Activated B cell treated with CpG ODN at 0.5 μM for 24 hours (primary cell): ENCODE results near the gene GADL1. TPM values are rescaled to one million over a fixed set of nuclear protein-coding genes. Genes with fewer than 3 reads are reported as not detected.

Experiments used
- ATAC-seq: fragments of 200-7000 bp; cut with Tn5 transposase; one replicate; pipeline ENCODE4 v1.10.0; 2021; ENCODE audit warnings: low read depth, mild to moderate bottlenecking, moderate library complexity
- CTCF ChIA-PET: fragments of 350-600 bp; sonication (Branson Sonifier 250); formaldehyde crosslinking; loops from one replicate; lab custom pipeline; 2021; ENCODE audit warnings: antibody characterized with exemption; lab: Charles Lee
- POLR2A ChIA-PET: fragments of 350-600 bp; sonication (Branson Sonifier 250); formaldehyde crosslinking; loops from one replicate; lab custom pipeline; 2021; ENCODE audit warnings: antibody characterized with exemption; lab: Charles Lee
- DNase-seq: peaks from one replicate; pipeline ENCODE4 v3.0.0; 2022
- H3K27ac Mint-ChIP-seq: one replicate; pipeline ENCODE4 v1.8.0; 2020; ENCODE audit warnings: mixed read lengths
- H3K27me3 Mint-ChIP-seq: one replicate; pipeline ENCODE4 v1.8.0; 2021; ENCODE audit warnings: mixed read lengths
- H3K36me3 Mint-ChIP-seq: one replicate; pipeline ENCODE4 v1.8.0; 2021; ENCODE audit warnings: low read depth, mixed read lengths
- H3K4me1 Mint-ChIP-seq: one replicate; pipeline ENCODE4 v1.8.0; 2021; ENCODE audit warnings: mixed read lengths
- H3K4me3 Mint-ChIP-seq: one replicate; pipeline ENCODE4 v1.8.0; 2020; ENCODE audit warnings: mild to moderate bottlenecking, mixed read lengths
- H3K9me3 Mint-ChIP-seq: one replicate; pipeline ENCODE4 v1.8.0; 2020; ENCODE audit warnings: mixed read lengths
- CTCF ChIP-seq: fragments of 200-600 bp; IDR thresholded peaks from one replicate; pipeline ENCODE4 v1.8.0; 2022; ENCODE audit warnings: antibody characterized with exemption, mild to moderate bottlenecking
- intact Hi-C: fragments of 100-400 bp; cut with micrococcal nuclease; formaldehyde crosslinking; loops from one replicate; pipeline ENCODE4 v1.15.1; 2024
- total RNA-seq: library from RNA; stranded (reverse); gene quantifications from 2 replicates; pipeline ENCODE4 v1.2.3, GENCODE V29; 2022

GADL1 gene
- total RNA-seq, 1 donor from 2014 or later = not detected

DNA sequence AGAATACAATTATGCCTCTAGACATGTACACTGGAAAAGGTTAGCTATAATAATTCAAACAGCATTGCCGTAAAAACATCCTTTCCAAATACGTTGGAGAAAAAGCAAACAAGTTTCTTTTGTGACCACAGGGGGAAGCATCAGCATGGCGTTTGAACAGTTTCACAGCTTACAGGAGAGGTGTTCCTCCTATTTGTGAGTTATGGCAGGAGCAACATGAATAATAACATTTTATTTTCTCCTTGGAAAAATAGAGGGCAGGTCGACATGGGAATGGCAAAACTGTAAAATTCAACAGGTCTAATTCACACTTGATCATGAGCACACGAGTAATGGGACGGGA lies 39.7 kb upstream of the GADL1 start:
- TF ChIP-seq CTCF = no peak
- DNase-seq (no peak), ATAC-seq (no peak)
- CTCF ChIA-PET = no interaction called here
- Mint-ChIP-seq H3K27ac (no peak overlapping the region), H3K36me3 (no peaks in the 10 kb centered on the region), H3K4me1 (peaks cover 3% of the 10 kb centered on the region), H3K9me3 (no peaks in the 10 kb centered on the region), H3K4me3 (no peak overlapping the region), H3K27me3 (no peaks in the 10 kb centered on the region)
- POLR2A ChIA-PET = no interaction called here
- intact Hi-C loops = no loop called here

DNA sequence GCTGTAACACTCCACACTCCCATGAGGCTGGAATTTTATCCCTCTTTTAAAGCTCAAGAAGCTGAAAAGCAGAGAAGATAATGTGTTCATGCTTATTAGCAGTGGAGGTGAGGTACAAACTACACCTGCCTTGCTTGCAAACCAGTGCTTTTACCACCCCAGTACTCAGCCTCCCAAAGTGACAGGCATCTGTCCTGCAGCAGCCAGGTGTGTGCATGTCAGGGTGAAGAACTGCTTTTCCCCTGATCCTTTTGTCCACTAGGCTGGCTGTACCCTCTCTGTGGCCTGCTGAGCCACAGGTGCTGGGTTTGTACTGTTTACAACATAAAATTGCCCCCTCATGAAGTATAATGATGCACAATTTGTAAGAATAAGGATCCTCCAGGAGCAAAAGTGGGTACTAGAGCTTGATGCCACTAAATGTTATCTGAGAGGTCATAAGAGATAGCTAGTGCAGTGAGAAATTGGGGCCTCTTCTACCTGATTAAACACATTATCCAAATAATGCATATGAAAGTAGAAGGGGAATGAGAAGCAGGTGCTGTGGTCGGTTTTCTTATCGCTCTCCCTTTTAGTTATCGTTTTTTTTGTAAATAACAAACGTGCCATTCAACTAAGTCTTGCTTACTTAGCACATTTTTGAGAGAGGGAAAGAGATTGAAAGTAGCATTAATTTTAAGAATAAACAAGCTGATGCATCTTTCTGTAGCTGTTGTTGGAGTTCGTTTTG lies 39.2 kb upstream of the GADL1 start:
- Mint-ChIP-seq H3K9me3 (no peaks in the 10 kb centered on the region), H3K27me3 (no peaks in the 10 kb centered on the region), H3K27ac (no peak overlapping the region), H3K4me3 (no peak overlapping the region), H3K4me1 (peaks cover 3% of the 10 kb centered on the region), H3K36me3 (no peaks in the 10 kb centered on the region)
- intact Hi-C loops = no loop called here
- TF ChIP-seq CTCF = no peak
- DNase-seq = no peak
- no peak for ATAC-seq
- ChIA-PET CTCF (no interaction called here), POLR2A (no interaction called here)

DNA sequence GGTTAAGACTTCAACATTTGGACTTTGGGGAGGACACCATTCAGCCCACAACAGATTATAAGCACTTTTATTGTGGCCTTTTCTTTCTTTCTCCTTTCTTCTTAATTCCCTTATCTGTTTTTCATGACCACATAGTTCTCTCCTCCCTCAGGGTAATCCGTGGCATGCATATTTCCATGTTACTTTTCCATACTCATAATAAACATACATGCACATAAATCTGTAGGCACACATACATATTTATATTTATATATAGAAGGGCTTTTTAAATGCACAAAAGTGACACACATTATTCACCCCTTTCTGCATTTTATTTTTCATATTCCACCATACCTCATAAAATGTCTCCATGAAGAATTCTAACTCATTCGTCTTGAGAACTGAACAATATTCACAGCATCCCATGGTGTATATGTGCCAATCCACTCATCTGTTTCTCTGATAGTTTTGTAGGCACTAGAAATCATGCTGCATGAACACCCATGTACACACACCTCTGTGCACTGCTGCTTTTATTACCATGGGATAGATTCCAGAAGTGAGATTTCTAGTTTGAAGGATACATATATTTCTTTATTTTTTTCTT lies 38.1 kb upstream of the GADL1 start:
- intact Hi-C loops = no loop called here
- ChIA-PET POLR2A (no interaction called here), CTCF (no interaction called here)
- H3K9me3 Mint-ChIP-seq = no peaks in the 10 kb centered on the region
- no peaks in the 10 kb centered on the region for H3K27me3 Mint-ChIP-seq
- peaks cover 3% of the 10 kb centered on the region for H3K4me1 Mint-ChIP-seq
- ATAC-seq (no peak), DNase-seq (no peak)
- H3K4me3 Mint-ChIP-seq = no peak overlapping the region
- H3K36me3 Mint-ChIP-seq = no peaks in the 10 kb centered on the region
- H3K27ac Mint-ChIP-seq = no peak overlapping the region
- no peak for TF ChIP-seq CTCF

- ATAC-seq (no peak), DNase-seq (no peak)
- H3K4me1 Mint-ChIP-seq = no peaks in the 10 kb centered on the region
- TF ChIP-seq CTCF = no peak
- POLR2A ChIA-PET = no interaction called here
- H3K9me3 Mint-ChIP-seq = no peaks in the 10 kb centered on the region
- no peak overlapping the region for H3K4me3 Mint-ChIP-seq
- peaks cover 6% of the 10 kb centered on the region for H3K27me3 Mint-ChIP-seq
- intact Hi-C loops = no loop called here
- no peak overlapping the region for H3K27ac Mint-ChIP-seq
- CTCF ChIA-PET = no interaction called here
- H3K36me3 Mint-ChIP-seq = no peaks in the 10 kb centered on the region
These were observed 30.3 kb upstream of the GADL1 start for GRCh38 chr3:30924763-30925162.

DNA sequence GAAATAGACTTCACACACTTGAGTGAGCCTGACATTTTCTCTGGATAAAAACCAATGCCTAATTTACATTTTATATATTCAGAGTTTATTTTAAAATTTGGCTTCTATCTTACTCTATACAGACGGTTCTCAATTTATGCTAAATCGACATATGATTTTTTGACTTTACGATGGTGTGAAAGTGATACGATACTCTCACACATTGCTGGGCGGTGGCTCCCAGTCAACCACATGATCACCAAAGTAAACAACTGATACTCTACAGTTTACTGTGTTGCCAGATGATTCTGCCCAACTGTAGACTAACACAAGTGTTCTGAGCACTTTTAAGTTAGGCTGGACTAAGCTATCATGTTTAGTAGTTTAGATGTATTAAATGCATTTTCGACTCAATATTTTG lies 25.1 kb upstream of the GADL1 start:
- ATAC-seq = no peak
- TF ChIP-seq CTCF = no peak
- H3K27ac Mint-ChIP-seq = no peak overlapping the region
- no peak for DNase-seq
- no peaks in the 10 kb centered on the region for H3K9me3 Mint-ChIP-seq
- ChIA-PET CTCF (no interaction called here), POLR2A (no interaction called here)
- H3K36me3 Mint-ChIP-seq = no peaks in the 10 kb centered on the region
- H3K4me1 Mint-ChIP-seq = no peaks in the 10 kb centered on the region
- peaks cover 3% of the 10 kb centered on the region for H3K27me3 Mint-ChIP-seq
- no peak overlapping the region for H3K4me3 Mint-ChIP-seq
- intact Hi-C loops = no loop called here
